Breast epithelium (tissue), 4 donors: ENCODE measurements around the gene CAMTA1. TPM values are rescaled to one million over a fixed set of nuclear protein-coding genes. Genes with fewer than 3 reads are reported as not detected.
A peak's percentile ranks its signal among the peaks of the same experiment; 100 is the strongest.

Source experiments
- DNase-seq, 2 donors: peaks; one replicate each; pipeline ENCODE4 v3.0.0-alpha.2; 2019; ENCODE audit warnings: low spot score in 2 of 2
- H3K27ac ChIP-seq, 2 donors: fragments of 200-600 bp; sonication (generic) in 1 of 2; one replicate each; pipeline ENCODE4 v1.5.1; 2016 to 2019; ENCODE audit warnings: mild to moderate bottlenecking in 1 of 2
- H3K27me3 ChIP-seq, 2 donors: fragments of 200-600 bp; sonication (generic) in 1 of 2; one replicate each; pipeline versions ENCODE4 v1.5.1 to v1.6.0; 2017 to 2019; ENCODE audit warnings: control low read depth in 1 of 2, mild to moderate bottlenecking in 1 of 2
- H3K36me3 ChIP-seq: fragments of 200-600 bp; one replicate; pipeline ENCODE4 v1.5.1; 2019
- H3K4me1 ChIP-seq, 2 donors: fragments of 200-600 bp; sonication (generic); one replicate each; pipeline ENCODE4 v1.5.1; 2016 to 2019; ENCODE audit warnings: control low read depth in 1 of 2
- H3K4me3 ChIP-seq, 3 donors: fragments of 200-600 bp; sonication (generic); 1 replicate in 2 of 3; 2 replicates in 1 of 3; pipeline ENCODE4 v1.5.1; 2016 to 2019; ENCODE audit warnings: mild to moderate bottlenecking in 3 of 3, moderate library complexity in 2 of 3
- H3K9me3 ChIP-seq, 2 donors: fragments of 200-600 bp; sonication (generic) in 1 of 2; one replicate each; pipeline ENCODE4 v1.5.1; 2016 to 2019; ENCODE audit warnings: control low read depth in 1 of 2
- POLR2A ChIP-seq: fragments of 450-650 bp; IDR thresholded peaks from one replicate; pipeline ENCODE4 v1.6.1; 2016; ENCODE audit warnings: antibody characterized with exemption, mild to moderate bottlenecking, moderate library complexity
- POLR2AphosphoS5 ChIP-seq, 3 donors: sonication (generic); formaldehyde crosslinking; IDR thresholded peaks; one replicate each; pipeline ENCODE4 v1.6.1; 2017; ENCODE audit warnings: antibody characterized with exemption in 3 of 3
- intact Hi-C: fragments of 100-400 bp; cut with DNase I; formaldehyde crosslinking; loops from one replicate; pipeline ENCODE4 v1.15.1; 2023; ENCODE audit warnings: low total_unique reads
- total RNA-seq, 3 donors: library from RNA; depleted of rRNA; stranded (reverse); fragments of >200 nt; gene quantifications; one replicate each; pipeline ENCODE4 v1.1.0, GENCODE V29; 2016
- TF ChIP-seq, protein P1 (sequence below), 3 donors: fragments of 450-650 bp; IDR thresholded peaks; one replicate each; pipeline ENCODE4 v1.5.1; 2016 to 2017; ENCODE audit warnings: antibody characterized with exemption in 3 of 3, mild to moderate bottlenecking in 3 of 3, moderate library complexity in 3 of 3

The CAMTA1 gene
- total RNA-seq, 3 donors from 2014 or later = 53.4 to 84.0 (median 61.9) TPM

DNA sequence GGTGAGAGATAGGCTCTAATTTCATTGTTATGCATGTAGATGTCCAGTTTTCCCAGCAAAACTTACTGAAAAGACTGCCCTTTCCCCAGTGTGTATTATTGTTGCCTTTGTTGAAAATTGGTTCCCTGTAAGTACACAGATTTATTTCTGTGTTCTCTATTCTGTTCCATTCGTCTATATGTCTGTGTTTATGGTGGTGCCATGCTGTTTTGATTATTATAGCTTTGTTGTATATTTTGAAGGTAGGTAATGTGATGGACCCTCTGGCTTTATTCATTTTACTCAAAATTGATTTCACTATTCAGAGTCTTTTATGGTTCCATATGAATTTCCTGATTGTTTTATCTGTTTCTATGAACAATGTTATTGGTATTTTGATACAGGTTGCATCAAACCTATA, 610.0 kb downstream of the CAMTA1 start:
- no peak for DNase-seq
- peaks cover 0 to 29% of the 10 kb centered on the region in 2 donors for H3K9me3 ChIP-seq
- no peaks in the 10 kb centered on the region for H3K27me3 ChIP-seq
- no peaks in the 10 kb centered on the region for H3K36me3 ChIP-seq
- TF ChIP-seq POLR2AphosphoS5 (IDR thresholded peaks at IDR 0.05) (no peak), POLR2A (no peak)
- TF ChIP-seq, protein P1, sequence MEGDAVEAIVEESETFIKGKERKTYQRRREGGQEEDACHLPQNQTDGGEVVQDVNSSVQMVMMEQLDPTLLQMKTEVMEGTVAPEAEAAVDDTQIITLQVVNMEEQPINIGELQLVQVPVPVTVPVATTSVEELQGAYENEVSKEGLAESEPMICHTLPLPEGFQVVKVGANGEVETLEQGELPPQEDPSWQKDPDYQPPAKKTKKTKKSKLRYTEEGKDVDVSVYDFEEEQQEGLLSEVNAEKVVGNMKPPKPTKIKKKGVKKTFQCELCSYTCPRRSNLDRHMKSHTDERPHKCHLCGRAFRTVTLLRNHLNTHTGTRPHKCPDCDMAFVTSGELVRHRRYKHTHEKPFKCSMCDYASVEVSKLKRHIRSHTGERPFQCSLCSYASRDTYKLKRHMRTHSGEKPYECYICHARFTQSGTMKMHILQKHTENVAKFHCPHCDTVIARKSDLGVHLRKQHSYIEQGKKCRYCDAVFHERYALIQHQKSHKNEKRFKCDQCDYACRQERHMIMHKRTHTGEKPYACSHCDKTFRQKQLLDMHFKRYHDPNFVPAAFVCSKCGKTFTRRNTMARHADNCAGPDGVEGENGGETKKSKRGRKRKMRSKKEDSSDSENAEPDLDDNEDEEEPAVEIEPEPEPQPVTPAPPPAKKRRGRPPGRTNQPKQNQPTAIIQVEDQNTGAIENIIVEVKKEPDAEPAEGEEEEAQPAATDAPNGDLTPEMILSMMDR (IDR thresholded peaks at IDR 0.05) = no peak
- no peaks in the 10 kb centered on the region for H3K4me1 ChIP-seq
- intact Hi-C loops = no loop called here
- no peak overlapping the region for H3K4me3 ChIP-seq
- no peak overlapping the region for H3K27ac ChIP-seq

DNA sequence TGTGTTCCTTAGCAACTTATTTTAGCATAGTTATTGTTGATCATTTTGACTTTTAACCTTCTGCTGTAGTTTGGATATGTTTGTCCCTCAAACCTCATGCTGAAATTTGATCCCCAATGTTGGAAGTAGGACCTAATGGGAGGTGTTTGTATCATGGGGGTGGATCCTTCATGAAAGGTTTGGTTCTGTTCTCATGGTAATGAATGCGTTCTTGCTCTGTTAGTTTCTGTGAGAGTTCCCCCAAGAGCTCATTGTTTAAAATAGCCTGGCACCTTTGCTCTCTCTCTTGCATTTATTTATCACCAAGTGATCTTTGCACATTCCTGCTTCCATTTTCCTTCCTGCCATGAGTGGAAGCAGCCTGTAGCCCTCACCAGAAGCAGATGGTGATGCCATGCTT, 613.7 kb downstream of the CAMTA1 start:
- Histone ChIP-seq H3K36me3 (no peaks in the 10 kb centered on the region), H3K27me3 (no peaks in the 10 kb centered on the region), H3K9me3 (peaks cover 0 to 29% of the 10 kb centered on the region in 2 donors), H3K4me1 (no peaks in the 10 kb centered on the region), H3K27ac (no peak overlapping the region), H3K4me3 (no peak overlapping the region)
- intact Hi-C loops = no loop called here
- DNase-seq = no peak
- TF ChIP-seq, protein P1 (IDR thresholded peaks at IDR 0.05) = no peak
- TF ChIP-seq POLR2AphosphoS5 (IDR thresholded peaks at IDR 0.05) = no peak
- no peak for TF ChIP-seq POLR2A

DNA sequence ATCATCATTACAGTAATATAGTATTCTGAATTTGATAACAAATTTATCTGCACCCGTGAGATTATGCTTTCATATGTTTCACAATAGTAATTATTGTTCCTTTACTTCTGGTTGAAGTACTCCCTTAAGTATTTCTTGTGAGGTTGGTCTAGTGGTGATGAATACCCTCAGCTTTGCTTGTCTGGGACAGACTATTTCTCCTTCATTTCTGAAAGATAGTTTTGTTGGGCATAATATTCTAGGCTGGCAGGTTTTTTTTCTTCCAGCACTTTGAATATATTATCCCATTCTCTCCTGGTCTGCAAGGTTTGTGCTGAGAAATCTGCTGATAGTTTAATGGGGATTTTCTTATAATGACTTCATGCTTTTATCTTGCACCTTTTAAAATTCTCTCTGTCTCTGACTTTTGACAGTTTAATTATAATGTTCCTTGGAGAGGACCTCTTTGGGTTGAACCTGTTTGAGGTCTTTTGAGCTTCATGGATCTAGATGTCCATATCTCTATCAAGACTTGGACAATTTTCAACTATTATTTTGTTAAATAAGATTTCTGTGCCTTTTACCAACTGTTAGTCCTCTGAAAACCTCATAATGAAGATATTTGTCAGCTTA, 614.4 kb downstream of the CAMTA1 start:
- no peaks in the 10 kb centered on the region for H3K36me3 ChIP-seq
- no peak overlapping the region for H3K27ac ChIP-seq
- no peaks in the 10 kb centered on the region for H3K4me1 ChIP-seq
- no peak overlapping the region for H3K4me3 ChIP-seq
- no peak for DNase-seq
- TF ChIP-seq, protein P1 (IDR thresholded peaks at IDR 0.05) = no peak
- TF ChIP-seq POLR2AphosphoS5 (IDR thresholded peaks at IDR 0.05) = no peak
- TF ChIP-seq POLR2A = no peak
- peaks cover 0 to 29% of the 10 kb centered on the region in 2 donors for H3K9me3 ChIP-seq
- intact Hi-C loops = no loop called here
- no peaks in the 10 kb centered on the region for H3K27me3 ChIP-seq

DNA sequence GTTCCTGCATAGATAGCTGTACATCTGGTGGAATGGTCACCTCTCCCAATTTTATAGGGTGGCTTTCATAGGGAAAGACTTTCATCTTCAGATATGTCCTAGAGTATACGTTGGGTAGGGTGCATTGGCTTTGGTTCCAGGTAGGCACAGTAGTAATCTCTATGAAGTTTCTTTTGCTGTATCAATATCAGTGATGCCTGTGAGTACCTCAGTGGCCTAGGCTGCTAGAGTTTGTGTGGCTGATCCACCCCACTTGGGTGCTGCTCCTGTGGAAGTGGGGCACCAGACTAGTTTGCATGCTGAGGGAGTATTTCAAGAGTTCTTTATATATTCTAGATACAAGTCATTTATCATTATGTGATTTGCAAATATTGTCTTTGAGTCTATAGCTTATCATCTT, 615.3 kb downstream of the CAMTA1 start:
- no peak overlapping the region for H3K4me3 ChIP-seq
- H3K27ac ChIP-seq = no peak overlapping the region
- no peak for DNase-seq

DNA sequence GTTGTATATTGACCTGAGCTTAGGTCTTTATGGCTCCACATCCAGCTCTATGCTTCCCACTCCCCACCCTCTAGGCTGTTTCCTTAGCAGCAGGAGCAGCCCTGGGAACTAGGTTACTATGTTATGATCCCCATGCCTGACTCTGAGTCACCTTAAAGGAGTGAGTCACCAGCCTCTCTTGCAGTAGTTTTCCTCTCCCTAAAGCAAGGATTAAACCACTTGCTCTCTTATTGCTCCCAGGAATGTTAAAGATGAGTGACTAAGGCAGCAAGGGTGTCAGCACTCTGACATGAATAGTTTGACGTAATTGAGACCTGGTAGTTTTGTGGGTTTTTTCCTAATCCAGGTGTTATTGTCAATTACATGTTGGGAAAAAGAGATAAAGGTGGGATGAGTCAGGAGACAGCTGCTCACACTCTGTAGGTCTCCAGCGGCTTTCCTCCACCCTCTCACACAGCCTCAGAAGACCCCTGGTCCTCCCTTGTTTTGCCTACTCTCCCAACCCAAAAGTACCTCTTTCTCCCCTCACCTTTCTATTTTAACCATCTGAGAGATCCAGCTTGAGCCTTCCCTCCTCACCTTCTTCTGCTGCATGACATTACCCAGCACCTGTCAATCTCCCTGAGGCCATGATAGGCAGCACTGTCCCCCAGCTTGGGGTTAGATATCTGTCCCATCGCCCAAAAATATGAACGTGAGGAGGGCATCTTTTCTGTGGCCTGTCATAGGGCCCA, 616.7 kb downstream of the CAMTA1 start:
- no peak overlapping the region for H3K27ac ChIP-seq
- intact Hi-C loops = no loop called here
- peak in 1 of 2 donors; percentile 15 for DNase-seq

More for the DNA sequence above, 615.3 kb downstream of the CAMTA1 start:
- Histone ChIP-seq H3K36me3 (no peaks in the 10 kb centered on the region), H3K9me3 (peaks cover 0 to 22% of the 10 kb centered on the region in 2 donors), H3K27me3 (no peaks in the 10 kb centered on the region), H3K4me1 (no peaks in the 10 kb centered on the region)
- intact Hi-C loops = no loop called here
- TF ChIP-seq POLR2A (no peak), POLR2AphosphoS5 (IDR thresholded peaks at IDR 0.05) (no peak)
- TF ChIP-seq, protein P1 (IDR thresholded peaks at IDR 0.05) = no peak

More for the DNA sequence above, 616.7 kb downstream of the CAMTA1 start:
- H3K27me3 ChIP-seq = no peaks in the 10 kb centered on the region
- TF ChIP-seq POLR2A (no peak), POLR2AphosphoS5 (IDR thresholded peaks at IDR 0.05) (no peak)
- TF ChIP-seq, protein P1 (IDR thresholded peaks at IDR 0.05) = no peak
- H3K4me3 ChIP-seq = no peak overlapping the region
- peaks cover 0 to 10% of the 10 kb centered on the region in 2 donors for H3K9me3 ChIP-seq
- no peaks in the 10 kb centered on the region for H3K4me1 ChIP-seq
- no peaks in the 10 kb centered on the region for H3K36me3 ChIP-seq
